HCT116 (cell line): ENCODE measurements around the gene YIPF1. TPM values are rescaled to one million over a fixed set of nuclear protein-coding genes. Genes with fewer than 3 reads are reported as not detected.

Experiments used
- ATAC-seq: fragments of 200-7000 bp; cut with Tn5 transposase; 2 replicates; pipeline ENCODE4 v1.9.1; 2020; ENCODE audit warnings: mild to moderate bottlenecking, moderate library complexity
- BruUV-seq: library from RNA; stranded (reverse); fragments of 400-500 nt; replicated peaks from 2 replicates; lab custom pipeline; 2021; lab: Mats Ljungman, UMichigan
- CTCF ChIA-PET: fragments of 300-600 bp; sonication (Branson Sonifier 250); formaldehyde crosslinking; loops from one replicate; lab custom pipeline; 2021; ENCODE audit warnings: antibody characterized with exemption; lab: Charles Lee
- POLR2A ChIA-PET: fragments of 300-600, 350-600 bp; sonication (Branson Sonifier 250); formaldehyde crosslinking; loops from one replicate; lab custom pipeline; 2021; ENCODE audit warnings: antibody characterized with exemption; lab: Charles Lee
- RAD21 ChIA-PET, 2 experiments: fragments of 300-600 bp; sonication (Branson Sonifier 250); formaldehyde crosslinking; loops; one replicate each; lab custom pipeline; 2023; ENCODE audit warnings: low total read pairs in 2 of 2; ENCODE audit not compliant: uncharacterized antibody in 2 of 2, unreplicated experiment in 2 of 2, low non-redundant PET in 1 of 2; lab: Charles Lee
- DNase-seq: peaks from one replicate; pipeline ENCODE4 v3.0.0-alpha.2; 2010; ENCODE audit warnings: low read depth, low spot score
- H2AFZ ChIP-seq: fragments of 200-600 bp; shearing (Covaris generic), sonication (generic); 2 replicates; pipeline ENCODE4 v1.6.1; 2017; ENCODE audit warnings: low read depth, mixed run types, mixed read lengths, antibody characterized with exemption, low read length; ENCODE audit not compliant: poor library complexity, severe bottlenecking
- H3K27ac ChIP-seq: 2 replicates; pipeline ENCODE4 v1.5.1; 2012; ENCODE audit warnings: low read depth, low read length
- H3K27me3 ChIP-seq: fragments of 200-600 bp; sonication (generic); 2 replicates; pipeline ENCODE4 v1.6.1; 2016; ENCODE audit warnings: mixed run types, low read length, mixed read lengths; ENCODE audit not compliant: insufficient read depth
- H3K36me3 ChIP-seq, 2 experiments: fragments of 200-500 bp in 1 of 2; fragments of 200-600 bp in 1 of 2; sonication (Bioruptor generic) in 1 of 2; sonication (generic) in 1 of 2; 2 replicates each; pipeline versions ENCODE4 v1.5.1 to v1.6.1; 2014 to 2016; ENCODE audit warnings: low read length in 2 of 2, inconsistent platforms in 1 of 2, mixed read lengths in 1 of 2, mixed run types in 1 of 2; ENCODE audit not compliant: insufficient read depth in 2 of 2, control insufficient read depth in 1 of 2
- H3K4me1 ChIP-seq, 2 experiments: fragments of 200-600 bp in 1 of 2; sonication (generic) in 1 of 2; 2 replicates each; pipeline versions ENCODE4 v1.5.1 to v1.6.1; 2012 to 2017; ENCODE audit warnings: low read length in 2 of 2, inconsistent platforms in 1 of 2, mild to moderate bottlenecking in 1 of 2, mixed read lengths in 1 of 2, mixed run types in 1 of 2, moderate library complexity in 1 of 2; ENCODE audit not compliant: insufficient read depth in 2 of 2, control insufficient read depth in 1 of 2
- H3K4me2 ChIP-seq: fragments of 200-600 bp; sonication (generic); 2 replicates; pipeline ENCODE4 v1.6.1; 2017; ENCODE audit warnings: mixed run types, low read length, mixed read lengths
- H3K4me3 ChIP-seq, 2 experiments: fragments of 200-600 bp in 1 of 2; sonication (generic) in 1 of 2; replicated peaks in 1 of 2; 2 replicates each; pipeline ENCODE4 v1.5.1; 2011 to 2016; ENCODE audit warnings: low read length in 2 of 2, control low read depth in 1 of 2, low read depth in 1 of 2, mild to moderate bottlenecking in 1 of 2, mixed read lengths in 1 of 2, mixed run types in 1 of 2
- H3K79me2 ChIP-seq: fragments of 200-600 bp; sonication (generic); 2 replicates; pipeline ENCODE4 v1.6.1; 2017; ENCODE audit warnings: mild to moderate bottlenecking, mixed run types, low read length, moderate library complexity, mixed read lengths; ENCODE audit not compliant: insufficient read depth
- H3K9ac ChIP-seq: fragments of 200-600 bp; sonication (generic); 2 replicates; pipeline ENCODE4 v1.6.1; 2016; ENCODE audit warnings: low read length, mixed read lengths
- H3K9me2 ChIP-seq: fragments of 200-600 bp; sonication (generic), shearing (Covaris generic); 2 replicates; pipeline ENCODE4 v1.6.1; 2017; ENCODE audit warnings: mixed run types, mild to moderate bottlenecking, moderate library complexity; ENCODE audit not compliant: insufficient read depth
- H3K9me3 ChIP-seq, 2 experiments: fragments of 200-500 bp in 1 of 2; fragments of 200-600 bp in 1 of 2; sonication (Bioruptor generic) in 1 of 2; sonication (generic) in 1 of 2; 2 replicates each; pipeline ENCODE4 v1.6.1; 2014 to 2017; ENCODE audit warnings: low read length in 2 of 2, mixed read lengths in 2 of 2, inconsistent platforms in 1 of 2, low read depth in 1 of 2, mild to moderate bottlenecking in 1 of 2, mixed run types in 1 of 2, moderate library complexity in 1 of 2; ENCODE audit not compliant: control insufficient read depth in 1 of 2, insufficient read depth in 1 of 2
- H4K20me1 ChIP-seq: fragments of 200-600 bp; sonication (generic), shearing (Covaris generic); 2 replicates; pipeline ENCODE4 v1.6.1; 2017; ENCODE audit warnings: mixed run types, mild to moderate bottlenecking, moderate library complexity; ENCODE audit not compliant: insufficient read depth
- CBX3 ChIP-seq: IDR thresholded peaks from 2 replicates; pipeline ENCODE4 v1.6.1; 2012; ENCODE audit warnings: low read depth
- ELF1 ChIP-seq: IDR thresholded peaks from 2 replicates; pipeline ENCODE4 v1.6.1; 2012; ENCODE audit warnings: low read depth, borderline replicate concordance
- EZH2 ChIP-seq: fragments of 200-600 bp; sonication (generic); IDR thresholded peaks from 2 replicates; pipeline ENCODE4 v1.6.1; 2017; ENCODE audit warnings: antibody characterized with exemption, mixed run types
- POLR2AphosphoS5 ChIP-seq: IDR thresholded peaks from 2 replicates; pipeline ENCODE4 v1.6.1; 2011; ENCODE audit warnings: mild to moderate bottlenecking, low read depth, low read length, moderate library complexity
- RAD21 ChIP-seq: IDR thresholded peaks from 2 replicates; pipeline ENCODE4 v1.6.1; 2012; ENCODE audit warnings: low read depth, mild to moderate bottlenecking
- REST ChIP-seq: IDR thresholded peaks from 2 replicates; pipeline ENCODE4 v1.6.1; 2012; ENCODE audit warnings: low read depth
- SIN3A ChIP-seq: IDR thresholded peaks from 2 replicates; pipeline ENCODE4 v1.6.1; 2012; ENCODE audit warnings: low read depth
- SP1 ChIP-seq: IDR thresholded peaks from 2 replicates; pipeline ENCODE4 v1.6.1; 2012; ENCODE audit warnings: low read depth
- SRF ChIP-seq: IDR thresholded peaks from 2 replicates; pipeline ENCODE4 v1.6.1; 2012; ENCODE audit warnings: low read depth
- TCF7L2 ChIP-seq: IDR thresholded peaks from 2 replicates; pipeline ENCODE4 v1.7.0; 2011; ENCODE audit warnings: borderline replicate concordance, inconsistent platforms; ENCODE audit not compliant: insufficient read depth, insufficient read length; ENCODE audit errors: extremely low read depth
- YY1 ChIP-seq: IDR thresholded peaks from 2 replicates; pipeline ENCODE4 v1.6.1; 2011; ENCODE audit warnings: low read length, low read depth, moderate library complexity, mild to moderate bottlenecking; ENCODE audit not compliant: insufficient replicate concordance; ENCODE audit errors: extremely low read depth
- ZFX ChIP-seq: fragments of 450-650 bp; IDR thresholded peaks from 2 replicates; pipeline ENCODE4 v1.6.1; 2017
- intact Hi-C: fragments of 100-400 bp; cut with micrococcal nuclease; formaldehyde crosslinking; loops from 2 replicates; pipeline ENCODE4 v1.10.0; 2022
- total RNA-seq: library from RNA; stranded (reverse); gene quantifications from one replicate; pipeline ENCODE4 v1.2.1, GENCODE V29; 2021; ENCODE audit not compliant: unreplicated experiment
- TF ChIP-seq, protein P1 (sequence below): IDR thresholded peaks from 2 replicates; pipeline ENCODE4 v1.6.1; 2012

The YIPF1 gene
- total RNA-seq, 1 experiment from 2014 or later: 16.4 TPM

- Histone ChIP-seq H3K79me2 (no peaks in the 10 kb centered on the region), H3K4me3 (no peak overlapping the region), H3K36me3 (no peaks in the 10 kb centered on the region), H3K9ac (no peak overlapping the region), H3K9me2 (no peaks in the 10 kb centered on the region), H3K4me2 (no peak overlapping the region), H4K20me1 (no peaks in the 10 kb centered on the region), H3K9me3 (no peaks in the 10 kb centered on the region; a peak in 1 of 4 replicates), H2AFZ (no peak overlapping the region), H3K4me1 (no peaks in the 10 kb centered on the region), H3K27me3 (no peaks in the 10 kb centered on the region), H3K27ac (no peak overlapping the region)
- TF ChIP-seq YY1: no peak
- TF ChIP-seq SIN3A: no peak
- no peak for TF ChIP-seq SP1
- CTCF ChIA-PET: interaction anchor here (1.4 to 1.5 kb wide), 2 partner anchors 13 to 31 kb away, joined by 3 to 6 read pairs; no protein-coding TSS in a partner anchor
- POLR2A ChIA-PET: no interaction called here
- no peak for DNase-seq
- RAD21 ChIA-PET: no interaction called here
- no peak for ATAC-seq
- intact Hi-C loops: no loop called here
- no TSS peak for BruUV-seq
Measured at GRCh38 chr1:53847980-53848379, 41.6 kb downstream of the YIPF1 start.

GRCh38 chr1:53842347-53842746 is 47.2 kb downstream of the YIPF1 start:
- Histone ChIP-seq H3K4me3 (no peak overlapping the region), H3K27ac (no peak overlapping the region), H3K4me1 (no peaks in the 10 kb centered on the region), H3K9me2 (no peaks in the 10 kb centered on the region)
- no peak for TF ChIP-seq ZFX
- TF ChIP-seq ELF1: no peak
- no peak for TF ChIP-seq SRF
- TF ChIP-seq TCF7L2: no peak
- TF ChIP-seq SP1: no peak
- no peak for TF ChIP-seq SIN3A
- TF ChIP-seq EZH2: no peak
- TF ChIP-seq REST: no peak
- no peak for TF ChIP-seq CBX3
- no peak for TF ChIP-seq RAD21
- no peak for TF ChIP-seq POLR2AphosphoS5
- TF ChIP-seq, protein P1, sequence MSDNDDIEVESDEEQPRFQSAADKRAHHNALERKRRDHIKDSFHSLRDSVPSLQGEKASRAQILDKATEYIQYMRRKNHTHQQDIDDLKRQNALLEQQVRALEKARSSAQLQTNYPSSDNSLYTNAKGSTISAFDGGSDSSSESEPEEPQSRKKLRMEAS: no peak
- TF ChIP-seq, all 23 proteins: peak for 0
- Histone ChIP-seq H3K9ac (no peak overlapping the region), H3K36me3 (no peaks in the 10 kb centered on the region), H3K79me2 (peaks cover 7% of the 10 kb centered on the region), H3K9me3 (no peaks in the 10 kb centered on the region; a peak in 1 of 4 replicates), H2AFZ (no peak overlapping the region), H3K4me2 (no peak overlapping the region), H3K27me3 (no peaks in the 10 kb centered on the region), H4K20me1 (no peaks in the 10 kb centered on the region)
- intact Hi-C loops: no loop called here
- DNase-seq: no peak
- RAD21 ChIA-PET: no interaction called here
- POLR2A ChIA-PET: no interaction called here
- no TSS peak for BruUV-seq
- CTCF ChIA-PET: no interaction called here
- no peak for ATAC-seq
